ENCODE results near the gene BIN1. TPM values are rescaled to one million over a fixed set of nuclear protein-coding genes. Genes with fewer than 3 reads are reported as not detected.

The BIN1 gene
- total RNA-seq, 1 donor from 2014 or later = 71.6 TPM

DNA sequence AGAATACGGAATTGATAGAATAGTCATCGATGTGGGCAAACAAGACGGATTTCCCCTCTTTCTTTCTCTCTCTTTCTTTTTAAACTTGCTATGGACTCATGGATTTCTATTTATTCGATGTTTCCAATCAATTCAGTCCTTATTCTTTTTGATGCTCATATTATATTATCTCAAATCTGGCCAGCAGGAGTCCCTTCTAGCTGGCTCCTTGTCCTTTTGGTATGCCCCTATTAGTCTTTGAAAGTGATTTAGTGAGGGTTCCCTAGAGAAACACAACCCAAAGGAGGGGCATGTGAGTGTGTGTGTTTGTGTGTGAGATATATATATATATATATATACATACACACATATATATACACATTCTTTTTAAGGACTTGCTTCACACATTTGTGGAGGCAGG, 23.5 kb upstream of the BIN1 start:
- H3K36me3 ChIP-seq = no peaks in the 10 kb centered on the region
- intact Hi-C loops (cut with DNase I) = no loop called here
- no peaks in the 10 kb centered on the region for H3K4me1 ChIP-seq
- no peak for DNase-seq (ENCODE audit: low spot score in 2 of 2)
- no peak overlapping the region for H3K27ac ChIP-seq
- no peaks in the 10 kb centered on the region for H3K9me3 ChIP-seq
- H3K4me3 ChIP-seq = no peak overlapping the region
- TF ChIP-seq, protein P1, sequence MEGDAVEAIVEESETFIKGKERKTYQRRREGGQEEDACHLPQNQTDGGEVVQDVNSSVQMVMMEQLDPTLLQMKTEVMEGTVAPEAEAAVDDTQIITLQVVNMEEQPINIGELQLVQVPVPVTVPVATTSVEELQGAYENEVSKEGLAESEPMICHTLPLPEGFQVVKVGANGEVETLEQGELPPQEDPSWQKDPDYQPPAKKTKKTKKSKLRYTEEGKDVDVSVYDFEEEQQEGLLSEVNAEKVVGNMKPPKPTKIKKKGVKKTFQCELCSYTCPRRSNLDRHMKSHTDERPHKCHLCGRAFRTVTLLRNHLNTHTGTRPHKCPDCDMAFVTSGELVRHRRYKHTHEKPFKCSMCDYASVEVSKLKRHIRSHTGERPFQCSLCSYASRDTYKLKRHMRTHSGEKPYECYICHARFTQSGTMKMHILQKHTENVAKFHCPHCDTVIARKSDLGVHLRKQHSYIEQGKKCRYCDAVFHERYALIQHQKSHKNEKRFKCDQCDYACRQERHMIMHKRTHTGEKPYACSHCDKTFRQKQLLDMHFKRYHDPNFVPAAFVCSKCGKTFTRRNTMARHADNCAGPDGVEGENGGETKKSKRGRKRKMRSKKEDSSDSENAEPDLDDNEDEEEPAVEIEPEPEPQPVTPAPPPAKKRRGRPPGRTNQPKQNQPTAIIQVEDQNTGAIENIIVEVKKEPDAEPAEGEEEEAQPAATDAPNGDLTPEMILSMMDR (IDR thresholded peaks at IDR 0.05) = no peak
- no peaks in the 10 kb centered on the region for H3K27me3 ChIP-seq

DNA sequence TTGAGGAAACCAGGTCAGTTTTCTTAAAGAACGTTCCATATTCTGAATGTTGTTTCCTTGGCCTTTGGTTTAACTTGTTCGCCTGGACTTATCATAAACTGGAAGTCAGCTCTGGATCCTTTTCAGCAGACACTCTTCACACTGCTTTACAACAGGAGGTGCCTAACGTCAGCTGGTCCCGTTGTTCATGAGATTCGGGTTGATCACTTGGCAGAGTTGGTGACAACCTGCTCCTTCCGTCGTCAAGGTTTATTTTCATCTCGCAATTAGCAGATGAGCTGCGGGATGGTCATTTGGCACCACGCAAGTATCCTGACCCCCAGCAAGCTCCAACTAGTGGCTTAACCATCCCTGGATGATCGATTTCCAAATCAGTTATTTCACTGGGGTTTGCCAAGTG, 23.0 kb upstream of the BIN1 start:
- Histone ChIP-seq H3K27me3 (no peaks in the 10 kb centered on the region), H3K4me3 (no peak overlapping the region), H3K36me3 (no peaks in the 10 kb centered on the region), H3K4me1 (no peaks in the 10 kb centered on the region), H3K27ac (no peak overlapping the region), H3K9me3 (no peaks in the 10 kb centered on the region)
- TF ChIP-seq, protein P1 (IDR thresholded peaks at IDR 0.05) = no peak
- intact Hi-C loops (cut with DNase I) = no loop called here
- no peak for DNase-seq (ENCODE audit: low spot score in 2 of 2)

DNA sequence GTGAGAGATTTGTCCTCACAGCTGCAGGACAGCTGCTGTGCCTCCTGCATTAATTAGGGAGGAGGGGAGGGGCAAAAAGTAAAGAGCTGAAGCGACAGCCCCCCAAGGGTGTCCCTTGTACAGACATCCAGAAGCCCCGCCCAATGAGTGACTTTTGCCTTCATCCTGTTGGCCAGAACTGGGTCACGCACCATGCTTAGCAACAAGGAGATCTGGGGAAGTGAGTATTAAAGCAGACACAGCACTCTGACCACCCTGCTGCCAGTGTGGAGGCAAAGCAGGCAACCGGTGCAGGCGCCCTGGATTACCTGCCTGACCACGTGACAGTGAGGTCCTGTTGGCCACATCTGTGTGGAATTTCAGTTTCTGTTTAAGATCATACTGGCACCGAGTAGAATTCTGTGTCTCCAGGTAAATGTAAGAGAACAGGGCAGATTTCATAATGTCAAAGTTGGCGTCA, 21.5 kb upstream of the BIN1 start:
- H3K4me1 ChIP-seq = no peaks in the 10 kb centered on the region
- no peak overlapping the region for H3K27ac ChIP-seq
- TF ChIP-seq, protein P1 (IDR thresholded peaks at IDR 0.05) = no peak
- no peaks in the 10 kb centered on the region for H3K27me3 ChIP-seq
- H3K36me3 ChIP-seq = no peaks in the 10 kb centered on the region
- no peak overlapping the region for H3K4me3 ChIP-seq
- no peaks in the 10 kb centered on the region for H3K9me3 ChIP-seq
- intact Hi-C loops (cut with DNase I) = no loop called here
- DNase-seq (ENCODE audit: low spot score in 2 of 2) = peak in 1 of 2 donors; percentile 27

DNA sequence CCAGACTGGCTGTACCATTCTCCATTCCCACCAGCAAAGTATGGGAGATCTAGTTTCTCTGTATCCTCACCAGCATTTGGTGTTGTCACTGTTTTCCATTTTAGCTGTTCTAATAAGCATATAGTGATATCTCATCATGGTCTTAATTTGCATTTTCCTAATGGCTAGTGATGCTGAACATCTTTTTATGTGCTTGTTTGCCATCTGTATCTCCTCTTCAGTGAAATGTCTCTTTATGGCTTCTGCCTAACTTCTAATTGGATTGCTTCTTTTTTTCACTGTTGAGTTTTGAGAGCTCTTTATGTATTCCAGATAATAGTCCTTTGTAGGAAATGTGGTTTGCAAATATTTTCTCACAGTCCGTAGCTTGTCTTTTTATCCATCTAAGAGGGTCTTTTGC, 18.9 kb upstream of the BIN1 start:
- Histone ChIP-seq H3K36me3 (no peaks in the 10 kb centered on the region), H3K27me3 (no peaks in the 10 kb centered on the region), H3K9me3 (no peaks in the 10 kb centered on the region), H3K4me3 (no peak overlapping the region), H3K4me1 (no peaks in the 10 kb centered on the region), H3K27ac (no peak overlapping the region)
- no peak for DNase-seq (ENCODE audit: low spot score in 2 of 2)
- TF ChIP-seq, protein P1 (IDR thresholded peaks at IDR 0.05) = no peak
- intact Hi-C loops (cut with DNase I) = no loop called here

DNA sequence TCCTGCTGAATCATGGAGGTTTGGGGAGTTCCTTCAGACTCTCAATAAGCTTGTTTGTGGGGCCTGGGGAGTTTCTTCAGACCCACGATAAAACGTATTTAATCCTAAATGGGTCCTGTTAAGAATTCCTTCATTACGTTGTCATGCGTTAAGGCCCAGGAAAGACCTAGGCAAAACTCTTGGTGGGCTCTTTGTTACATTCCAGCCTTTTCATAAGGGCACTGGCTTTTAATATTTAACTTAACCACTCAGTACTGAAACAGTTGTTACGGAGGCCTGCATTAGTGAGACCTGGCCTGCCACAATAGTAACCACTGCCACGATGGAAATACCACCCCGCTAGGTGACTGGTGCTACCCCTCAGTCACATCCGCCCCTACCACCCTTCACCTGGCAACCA, 17.5 kb upstream of the BIN1 start:
- DNase-seq (ENCODE audit: low spot score in 2 of 2) = no peak
- Histone ChIP-seq H3K36me3 (no peaks in the 10 kb centered on the region), H3K4me3 (no peak overlapping the region), H3K9me3 (no peaks in the 10 kb centered on the region), H3K27ac (no peak overlapping the region), H3K4me1 (no peaks in the 10 kb centered on the region), H3K27me3 (no peaks in the 10 kb centered on the region)
- TF ChIP-seq, protein P1 (IDR thresholded peaks at IDR 0.05) = no peak
- intact Hi-C loops (cut with DNase I) = no loop called here

DNA sequence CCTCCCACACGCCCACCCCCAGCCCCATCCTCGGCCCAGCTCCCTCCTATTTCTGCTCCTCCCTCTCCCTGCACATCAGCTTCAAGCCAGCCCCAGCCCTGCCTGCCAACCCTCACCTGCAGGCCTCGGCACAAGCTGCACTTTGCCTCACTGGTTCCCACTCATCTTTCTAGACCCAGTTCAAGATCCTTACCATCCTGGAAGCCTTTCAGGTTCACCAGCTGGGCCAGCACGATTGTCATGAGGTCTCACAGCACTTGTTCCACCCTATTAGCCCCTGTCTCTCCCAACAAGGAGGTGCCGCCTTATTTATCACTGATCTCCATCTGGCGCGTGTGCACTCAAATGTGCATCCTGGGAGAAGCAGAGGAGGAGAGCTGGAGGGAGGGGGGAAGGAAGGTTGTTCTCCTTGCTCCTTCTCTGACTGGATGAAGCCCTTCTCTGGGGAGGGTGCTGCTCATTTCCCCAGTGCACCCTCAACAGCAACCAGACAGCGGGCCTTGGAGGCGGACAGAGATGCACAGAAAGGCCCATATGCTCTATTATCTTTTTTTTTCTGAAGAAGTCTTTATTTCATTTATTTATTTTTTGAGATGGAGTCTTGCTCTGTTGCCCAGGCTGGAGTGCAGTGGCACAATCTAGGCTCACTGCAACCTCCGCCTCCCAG, 15.5 kb upstream of the BIN1 start:
- H3K4me1 ChIP-seq = no peaks in the 10 kb centered on the region
- H3K36me3 ChIP-seq = no peaks in the 10 kb centered on the region
- TF ChIP-seq, protein P1 (IDR thresholded peaks at IDR 0.05) = no peak
- H3K27me3 ChIP-seq = no peaks in the 10 kb centered on the region
- H3K9me3 ChIP-seq = no peaks in the 10 kb centered on the region
- intact Hi-C loops (cut with DNase I) = no loop called here
- H3K27ac ChIP-seq = no peak overlapping the region
- H3K4me3 ChIP-seq = no peak overlapping the region
- no peak for DNase-seq (ENCODE audit: low spot score in 2 of 2)

Measured in ascending aorta (tissue), 2 donors.